Measurements from ENCODE around the gene STX10.

GRCh38 chr19:13121551-13122274, 28.5 kb downstream of the STX10 start:
- TF ChIP-seq CTCF (IDR thresholded peaks at IDR 0.05) (no peak), EP300 (IDR thresholded peaks at IDR 0.05) (no peak), POLR2AphosphoS5 (IDR thresholded peaks at IDR 0.05) (no peak)

Data from esophagus muscularis mucosa (tissue), 4 donors.